Smooth muscle cell (in vitro differentiated cells): Measurements from ENCODE around the gene SYTL3. TPM values are rescaled to one million over a fixed set of nuclear protein-coding genes. Genes with fewer than 3 reads are reported as not detected.

Experiments
- DNase-seq: peaks from one replicate; lab custom pipeline; 2025; ENCODE audit not compliant: unreplicated experiment; lab: John Stamatoyannopoulos, UW
- H2AFZ ChIP-seq: fragments of 200-600 bp; sonication (generic); 2 replicates; pipeline ENCODE4 v1.6.0; 2016; ENCODE audit warnings: antibody characterized with exemption, low read depth, mild to moderate bottlenecking
- H3F3A ChIP-seq: fragments of 200-600 bp; sonication (generic); 2 replicates; pipeline ENCODE4 v1.6.0; 2017; ENCODE audit warnings: antibody characterized with exemption, low read depth
- H3K27ac ChIP-seq: fragments of 200-600 bp; sonication (generic); 2 replicates; pipeline ENCODE4 v1.5.1; 2016; ENCODE audit warnings: low read depth, mild to moderate bottlenecking
- H3K27me3 ChIP-seq: fragments of 200-600 bp; sonication (generic); 2 replicates; pipeline ENCODE4 v1.6.1; 2016; ENCODE audit warnings: low read depth, mild to moderate bottlenecking
- H3K36me3 ChIP-seq: fragments of 200-600 bp; sonication (generic); 2 replicates; pipeline ENCODE4 v1.5.1; 2016; ENCODE audit warnings: low read depth
- H3K4me1 ChIP-seq: fragments of 200-600 bp; sonication (generic); 2 replicates; pipeline ENCODE4 v1.5.1; 2016; ENCODE audit warnings: low read depth
- H3K4me2 ChIP-seq: fragments of 200-600 bp; sonication (generic); 2 replicates; pipeline ENCODE4 v1.6.0; 2016; ENCODE audit warnings: mild to moderate bottlenecking
- H3K4me3 ChIP-seq: fragments of 200-600 bp; sonication (generic); 2 replicates; pipeline ENCODE4 v1.5.1; 2016; ENCODE audit warnings: mild to moderate bottlenecking
- H3K79me2 ChIP-seq: fragments of 200-600 bp; sonication (generic); 2 replicates; pipeline ENCODE4 v1.6.0; 2016; ENCODE audit warnings: low read depth, mild to moderate bottlenecking
- H3K9ac ChIP-seq: fragments of 200-600 bp; sonication (generic); 2 replicates; pipeline ENCODE4 v1.6.0; 2016; ENCODE audit warnings: low read depth
- H3K9me3 ChIP-seq: fragments of 200-600 bp; sonication (generic); replicated peaks from 2 replicates; pipeline ENCODE4 v1.5.1; 2016; ENCODE audit warnings: low read depth
- H4K20me1 ChIP-seq: fragments of 200-600 bp; sonication (generic); 2 replicates; pipeline ENCODE4 v1.6.0; 2016; ENCODE audit warnings: low read depth
- WGBS: methylation state at CpG from one replicate; pipeline ENCODE4 v1.1.7; 2016; ENCODE audit warnings: low lambda C conversion rate; 5-methylcytosine and 5-hydroxymethylcytosine counted together
- polyA plus RNA-seq: library from polyadenylated mRNA; unstranded; fragments of >200 nt; fragmentation: Nextera tagmentation; extraction: Ambion mirVana; gene quantifications from 2 replicates; pipeline ENCODE4 v1.2.1, GENCODE V29; 2016
- total RNA-seq: library from RNA; depleted of rRNA; stranded (reverse); fragments of >200 nt; gene quantifications from 2 replicates; pipeline ENCODE4 v1.2.3, GENCODE V29; 2014
- TF ChIP-seq, protein P1 (sequence below): fragments of 200-600 bp; sonication (generic); IDR thresholded peaks from 2 replicates; pipeline ENCODE4 v1.5.1; 2017; ENCODE audit warnings: borderline replicate concordance, mild to moderate bottlenecking, antibody characterized with exemption; ENCODE audit not compliant: insufficient read depth, poor library complexity, severe bottlenecking

SYTL3 gene
- total and polyA plus RNA-seq, 2 experiments from 2014 or later, result 0.13 to 1.2 TPM

DNA sequence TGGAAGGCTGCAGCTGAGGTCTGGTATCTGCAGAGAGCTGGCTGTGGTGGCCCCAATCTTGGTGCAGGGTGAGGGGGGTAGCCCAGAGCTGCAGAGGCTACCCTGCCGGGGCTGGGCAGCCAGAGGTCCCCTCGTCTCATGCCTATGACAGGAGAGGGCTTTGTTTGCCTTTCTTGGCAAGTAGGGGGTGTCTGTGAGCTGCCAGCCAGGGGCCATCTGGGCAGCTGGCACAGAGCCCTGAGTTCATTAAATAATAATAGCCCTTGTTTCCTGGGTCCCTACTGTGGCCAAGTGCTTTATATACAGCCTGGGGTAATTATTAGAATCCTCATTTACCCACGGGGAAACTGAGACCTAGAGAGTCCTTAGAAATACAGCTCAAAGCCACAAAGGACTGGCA is 102.8 kb downstream of the SYTL3 start:
- no peaks in the 10 kb centered on the region for H4K20me1 ChIP-seq
- TF ChIP-seq, protein P1, sequence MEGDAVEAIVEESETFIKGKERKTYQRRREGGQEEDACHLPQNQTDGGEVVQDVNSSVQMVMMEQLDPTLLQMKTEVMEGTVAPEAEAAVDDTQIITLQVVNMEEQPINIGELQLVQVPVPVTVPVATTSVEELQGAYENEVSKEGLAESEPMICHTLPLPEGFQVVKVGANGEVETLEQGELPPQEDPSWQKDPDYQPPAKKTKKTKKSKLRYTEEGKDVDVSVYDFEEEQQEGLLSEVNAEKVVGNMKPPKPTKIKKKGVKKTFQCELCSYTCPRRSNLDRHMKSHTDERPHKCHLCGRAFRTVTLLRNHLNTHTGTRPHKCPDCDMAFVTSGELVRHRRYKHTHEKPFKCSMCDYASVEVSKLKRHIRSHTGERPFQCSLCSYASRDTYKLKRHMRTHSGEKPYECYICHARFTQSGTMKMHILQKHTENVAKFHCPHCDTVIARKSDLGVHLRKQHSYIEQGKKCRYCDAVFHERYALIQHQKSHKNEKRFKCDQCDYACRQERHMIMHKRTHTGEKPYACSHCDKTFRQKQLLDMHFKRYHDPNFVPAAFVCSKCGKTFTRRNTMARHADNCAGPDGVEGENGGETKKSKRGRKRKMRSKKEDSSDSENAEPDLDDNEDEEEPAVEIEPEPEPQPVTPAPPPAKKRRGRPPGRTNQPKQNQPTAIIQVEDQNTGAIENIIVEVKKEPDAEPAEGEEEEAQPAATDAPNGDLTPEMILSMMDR, result no peak
- H2AFZ ChIP-seq, result no peak overlapping the region
- H3K36me3 ChIP-seq, result no peaks in the 10 kb centered on the region
- no peak for DNase-seq
- no peaks in the 10 kb centered on the region for H3K4me1 ChIP-seq
- H3K9ac ChIP-seq, result no peak overlapping the region
- no peak overlapping the region for H3K27ac ChIP-seq
- H3K4me2 ChIP-seq, result no peak overlapping the region
- no peaks in the 10 kb centered on the region for H3F3A ChIP-seq
- no peaks in the 10 kb centered on the region for H3K79me2 ChIP-seq
- H3K9me3 ChIP-seq, result no peaks in the 10 kb centered on the region
- no peaks in the 10 kb centered on the region for H3K27me3 ChIP-seq
- no peak overlapping the region for H3K4me3 ChIP-seq
- WGBS, result 73% methylated on average over 3 of the region's 3 CpGs

DNA sequence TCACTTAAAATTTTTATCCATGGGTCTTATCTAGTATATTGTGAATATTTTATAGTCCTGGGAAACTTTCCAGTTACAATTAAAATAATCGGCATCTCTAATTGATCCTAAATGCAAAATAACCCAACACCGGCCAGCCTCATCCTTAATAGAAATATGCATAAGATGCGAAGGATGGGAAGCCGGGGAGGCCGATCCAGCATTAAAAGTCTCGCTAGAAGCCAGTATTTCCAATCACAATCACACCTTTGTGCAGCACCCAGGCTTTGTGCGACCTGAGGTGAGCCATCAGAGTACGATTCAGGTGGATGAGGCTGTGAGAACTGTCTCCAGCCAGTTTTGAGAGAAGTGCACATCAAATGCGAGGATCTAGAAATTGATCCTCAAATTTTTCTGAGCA is 104.0 kb downstream of the SYTL3 start:
- no peak overlapping the region for H3K4me3 ChIP-seq
- no peak overlapping the region for H3K9ac ChIP-seq
- no peaks in the 10 kb centered on the region for H3K9me3 ChIP-seq
- no peaks in the 10 kb centered on the region for H3K4me1 ChIP-seq
- H3K79me2 ChIP-seq, result no peaks in the 10 kb centered on the region
- no peak overlapping the region for H3K27ac ChIP-seq
- no peaks in the 10 kb centered on the region for H3F3A ChIP-seq
- H3K36me3 ChIP-seq, result no peaks in the 10 kb centered on the region
- no peak for DNase-seq
- H3K27me3 ChIP-seq, result no peaks in the 10 kb centered on the region
- TF ChIP-seq, protein P1, result no peak
- WGBS, result 90% methylated on average over 9 of the region's 9 CpGs
- H3K4me2 ChIP-seq, result no peak overlapping the region
- H4K20me1 ChIP-seq, result no peaks in the 10 kb centered on the region
- H2AFZ ChIP-seq, result no peak overlapping the region

DNA sequence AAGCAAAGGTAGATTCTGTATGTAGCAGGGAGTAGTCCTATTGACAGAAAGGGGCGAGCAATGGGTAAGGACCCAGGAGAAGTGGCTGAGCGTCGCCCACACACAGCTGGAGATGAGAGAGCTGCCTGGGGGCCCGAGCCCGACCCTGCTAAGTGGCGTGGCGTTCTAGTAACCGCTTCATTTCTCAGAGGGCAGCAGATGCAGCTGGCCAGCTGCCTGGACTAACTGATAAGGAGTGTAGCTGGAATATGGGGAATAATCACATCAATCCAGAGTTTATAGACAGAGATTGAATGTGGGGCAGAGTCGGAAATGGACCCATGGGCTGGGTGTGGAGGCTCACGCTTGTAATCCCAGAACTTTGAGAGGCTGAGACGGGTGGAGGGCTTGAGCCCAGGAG is 104.9 kb downstream of the SYTL3 start:
- H3K4me2 ChIP-seq, result no peak overlapping the region
- no peaks in the 10 kb centered on the region for H3K36me3 ChIP-seq
- H3K9me3 ChIP-seq, result no peaks in the 10 kb centered on the region
- no peak overlapping the region for H3K9ac ChIP-seq
- H3K4me3 ChIP-seq, result no peak overlapping the region
- WGBS, result 67% methylated on average over 11 of the region's 11 CpGs
- TF ChIP-seq, protein P1, result no peak
- no peak overlapping the region for H2AFZ ChIP-seq
- H3K27ac ChIP-seq, result no peak overlapping the region
- DNase-seq, result no peak
- no peaks in the 10 kb centered on the region for H3K79me2 ChIP-seq
- no peaks in the 10 kb centered on the region for H3K27me3 ChIP-seq
- no peaks in the 10 kb centered on the region for H3F3A ChIP-seq
- no peaks in the 10 kb centered on the region for H4K20me1 ChIP-seq
- no peaks in the 10 kb centered on the region for H3K4me1 ChIP-seq

DNA sequence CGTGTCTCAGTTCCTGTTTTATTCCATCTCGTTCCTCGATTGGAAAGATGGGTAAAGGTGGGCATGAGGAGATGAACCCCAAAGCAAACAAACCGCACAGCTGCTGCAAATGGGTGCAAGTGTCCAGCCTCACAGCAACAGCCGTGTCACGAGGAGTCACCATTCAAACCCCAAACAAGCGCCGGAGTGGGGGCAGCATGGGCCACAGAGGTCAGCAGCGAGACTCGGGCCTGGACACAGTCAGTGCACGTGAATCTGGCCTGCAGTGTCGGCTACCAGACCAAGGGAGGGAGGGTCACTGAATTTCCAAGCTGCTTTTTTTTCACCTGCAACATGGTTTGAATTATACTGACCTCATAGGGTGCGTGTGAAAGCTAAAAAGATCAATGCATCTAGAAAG is 105.8 kb downstream of the SYTL3 start:
- Histone ChIP-seq H3F3A (no peaks in the 10 kb centered on the region), H3K4me1 (no peaks in the 10 kb centered on the region), H3K4me3 (no peak overlapping the region), H3K4me2 (no peak overlapping the region), H2AFZ (no peak overlapping the region), H3K9ac (no peak overlapping the region), H3K9me3 (no peaks in the 10 kb centered on the region), H3K79me2 (no peaks in the 10 kb centered on the region), H4K20me1 (no peaks in the 10 kb centered on the region), H3K27ac (no peak overlapping the region), H3K36me3 (no peaks in the 10 kb centered on the region), H3K27me3 (no peaks in the 10 kb centered on the region)
- 94% methylated on average over 13 of the region's 13 CpGs for WGBS
- no peak for DNase-seq
- TF ChIP-seq, protein P1, result no peak
